Activated CD8-positive, alpha-beta T cell treated with anti-CD3 and anti-CD28 coated beads for 36 hours (primary cell): ENCODE measurements around the gene DCPS. TPM values are rescaled to one million over a fixed set of nuclear protein-coding genes. Genes with fewer than 3 reads are reported as not detected.
"Not testable (repeated sequence)": the region's sequence is repeated elsewhere in the genome, so short reads cannot be mapped to it uniquely, and the experiment has no call there.

Source experiments
- ATAC-seq: fragments of 200-7000 bp; cut with Tn5 transposase; one replicate; pipeline ENCODE4 v1.10.0; 2021; ENCODE audit warnings: mild to moderate bottlenecking, moderate library complexity
- CTCF ChIA-PET: fragments of 350-600 bp; sonication (Branson Sonifier 250); formaldehyde crosslinking; loops from one replicate; lab custom pipeline; 2021; ENCODE audit warnings: antibody characterized with exemption; lab: Charles Lee
- POLR2A ChIA-PET: fragments of 350-600 bp; sonication (Branson Sonifier 250); formaldehyde crosslinking; loops from one replicate; lab custom pipeline; 2021; ENCODE audit warnings: antibody characterized with exemption; lab: Charles Lee
- DNase-seq: peaks from one replicate; pipeline ENCODE4 v3.0.0-alpha.2; 2020
- H3K27ac Mint-ChIP-seq: one replicate; pipeline ENCODE4 v1.8.0; 2021; ENCODE audit warnings: mild to moderate bottlenecking, mixed read lengths
- H3K27me3 Mint-ChIP-seq: one replicate; pipeline ENCODE4 v1.8.0; 2021; ENCODE audit warnings: mixed read lengths
- H3K36me3 Mint-ChIP-seq: one replicate; pipeline ENCODE4 v1.8.0; 2021; ENCODE audit warnings: low read depth, mixed read lengths
- H3K4me1 Mint-ChIP-seq: one replicate; pipeline ENCODE4 v1.8.0; 2021; ENCODE audit warnings: low read depth, mixed read lengths
- H3K4me3 Mint-ChIP-seq: one replicate; pipeline ENCODE4 v1.8.0; 2021; ENCODE audit warnings: mild to moderate bottlenecking, moderate library complexity, mixed read lengths
- H3K9me3 Mint-ChIP-seq: one replicate; pipeline ENCODE4 v1.8.0; 2021; ENCODE audit warnings: mixed read lengths
- CTCF ChIP-seq: fragments of 200-600 bp; IDR thresholded peaks from one replicate; pipeline ENCODE4 v1.8.0; 2022; ENCODE audit warnings: antibody characterized with exemption, mild to moderate bottlenecking
- intact Hi-C: fragments of 100-400 bp; cut with micrococcal nuclease; formaldehyde crosslinking; loops from one replicate; pipeline ENCODE4 v1.10.0; 2022
- total RNA-seq, 2 experiments: library from RNA; stranded (reverse); gene quantifications; one replicate each; pipeline ENCODE4 v1.2.3, GENCODE V29; 2021

Gene DCPS
- 10 to 100 TPM; 17.2 to 18.8 TPM for total RNA-seq

GRCh38 chr11:126303623-126304456 is at the start of gene DCPS:
TSS of gene DCPS (plus strand) at chr11:126304060. CDS start at chr11:126304081, 21 bp downstream.
- H3K36me3 Mint-ChIP-seq, result peaks cover 30% of the 10 kb centered on the region
- ChIA-PET POLR2A (interaction anchor here (1.0 to 1.9 kb wide), 6 partner anchors 10 to 92 kb away, joined by 3 to 10 read pairs (median 6); partner anchors contain the start of genes FAM118B, RPUSD4 and ST3GAL4), CTCF (interaction anchor here (0.7 to 2.1 kb wide), 3 partner anchors 13 to 177 kb away, joined by 3 to 9 read pairs (median 6); no protein-coding TSS in a partner anchor)
- no peaks in the 10 kb centered on the region for H3K27me3 Mint-ChIP-seq
- intact Hi-C loops, result no loop called here
- no peak for TF ChIP-seq CTCF
- H3K9me3 Mint-ChIP-seq, result no peaks in the 10 kb centered on the region
- ATAC-seq, result peak; percentile 95
- H3K27ac Mint-ChIP-seq, result peak within 1 kb of the TSS; percentile 99
- H3K4me1 Mint-ChIP-seq, result peaks cover 23% of the 10 kb centered on the region
- H3K4me3 Mint-ChIP-seq, result peak within 1 kb of the TSS; percentile 90
- peak; percentile 88 for DNase-seq

GRCh38 chr11:126254819-126255218 is 49.0 kb upstream of the DCPS start:
- no peaks in the 10 kb centered on the region for H3K27me3 Mint-ChIP-seq
- H3K9me3 Mint-ChIP-seq, result no peaks in the 10 kb centered on the region
- H3K36me3 Mint-ChIP-seq, result peaks cover 14% of the 10 kb centered on the region
- ChIA-PET CTCF (no interaction called here), POLR2A (interaction anchor here (1.0 to 1.4 kb wide), 3 partner anchors 14 to 42 kb away, joined by 3 to 6 read pairs (median 3); partner anchors contain the start of genes FOXRED1 and SRPRA)
- intact Hi-C loops, result no loop called here
- TF ChIP-seq CTCF, result no peak
- H3K4me3 Mint-ChIP-seq, result no peak overlapping the region
- no peaks in the 10 kb centered on the region for H3K4me1 Mint-ChIP-seq
- DNase-seq, result no peak
- H3K27ac Mint-ChIP-seq, result no peak overlapping the region
- no peak for ATAC-seq

- ATAC-seq, CTCF ChIA-PET, H3K4me3 Mint-ChIP-seq, H3K4me1 Mint-ChIP-seq, H3K27me3 Mint-ChIP-seq, intact Hi-C loops, H3K27ac Mint-ChIP-seq, DNase-seq, H3K9me3 Mint-ChIP-seq: not testable (repeated sequence)
- POLR2A ChIA-PET, result interaction anchor here (1.1 to 1.4 kb wide), 2 partner anchors 13 to 28 kb away, joined by 3 to 6 read pairs; partner anchors contain the start of genes FOXRED1 and SRPRA
- peaks cover 14% of the 10 kb centered on the region for H3K36me3 Mint-ChIP-seq
Measured at GRCh38 chr11:126255507-126255906, 48.4 kb upstream of the DCPS start.

GRCh38 chr11:126256216-126256615 is 47.6 kb upstream of the DCPS start:
- POLR2A ChIA-PET, result no interaction called here
- intact Hi-C loops, result no loop called here
- CTCF ChIA-PET, result no interaction called here
- Mint-ChIP-seq H3K9me3 (no peaks in the 10 kb centered on the region), H3K27ac (peak overlapping the region; percentile 7), H3K4me1 (no peaks in the 10 kb centered on the region), H3K4me3 (no peak overlapping the region), H3K27me3 (no peaks in the 10 kb centered on the region), H3K36me3 (peaks cover 17% of the 10 kb centered on the region)
- no peak for TF ChIP-seq CTCF
- DNase-seq, result no peak
- ATAC-seq, result no peak

- H3K36me3 Mint-ChIP-seq, result peaks cover 22% of the 10 kb centered on the region
- ATAC-seq (no peak), DNase-seq (no peak)
- intact Hi-C loops, result no loop called here
- H3K9me3 Mint-ChIP-seq, result no peaks in the 10 kb centered on the region
- CTCF ChIA-PET, result no interaction called here
- no peaks in the 10 kb centered on the region for H3K4me1 Mint-ChIP-seq
- POLR2A ChIA-PET, result interaction anchor here (0.9 to 1.6 kb wide), 2 partner anchors 8 to 24 kb away, joined by 4 read pairs; no protein-coding TSS in a partner anchor
- peak overlapping the region; percentile 7 for H3K27ac Mint-ChIP-seq
- TF ChIP-seq CTCF, result no peak
- H3K4me3 Mint-ChIP-seq, result no peak overlapping the region
- no peaks in the 10 kb centered on the region for H3K27me3 Mint-ChIP-seq
Measured at GRCh38 chr11:126257144-126257543, 46.7 kb upstream of the DCPS start.
